Liver (tissue), 9 donors: ENCODE data around the gene GPRIN3. TPM values are rescaled to one million over a fixed set of nuclear protein-coding genes. Genes with fewer than 3 reads are reported as not detected.
A peak's percentile ranks its signal among the peaks of the same experiment; 100 is the strongest.

Experiments
- DNase-seq: peaks from one replicate; pipeline ENCODE4 v3.0.0-alpha.2; 2017; ENCODE audit warnings: low spot score
- H3K27ac ChIP-seq, 2 donors: one replicate each; pipeline ENCODE4 v1.7.0; 2013; ENCODE audit warnings: inconsistent platforms in 2 of 2, low read length in 2 of 2, control low read depth in 1 of 2, low read depth in 1 of 2, mild to moderate bottlenecking in 1 of 2
- H3K27me3 ChIP-seq, 4 donors: one replicate each; pipeline versions ENCODE4 v1.6.1 to v1.7.0; 2013; ENCODE audit warnings: low read length in 3 of 4, inconsistent platforms in 1 of 4, mild to moderate bottlenecking in 1 of 4, moderate library complexity in 1 of 4; ENCODE audit not compliant: control insufficient read depth in 4 of 4, insufficient read depth in 4 of 4
- H3K36me3 ChIP-seq, 4 donors: one replicate each; pipeline versions ENCODE4 v1.6.1 to v1.7.0; 2013; ENCODE audit warnings: low read length in 3 of 4, mild to moderate bottlenecking in 3 of 4, low read depth in 1 of 4, moderate library complexity in 1 of 4; ENCODE audit not compliant: control insufficient read depth in 4 of 4, insufficient read depth in 3 of 4
- H3K4me1 ChIP-seq, 4 donors: one replicate each; pipeline versions ENCODE4 v1.6.1 to v1.7.0; 2013; ENCODE audit warnings: low read length in 3 of 4, mild to moderate bottlenecking in 3 of 4, moderate library complexity in 1 of 4; ENCODE audit not compliant: control insufficient read depth in 4 of 4, insufficient read depth in 4 of 4
- H3K4me3 ChIP-seq, 3 donors: one replicate each; pipeline versions ENCODE4 v1.6.1 to v1.7.0; 2013; ENCODE audit warnings: low read length in 3 of 3, control low read depth in 1 of 3, low read depth in 1 of 3, mild to moderate bottlenecking in 1 of 3
- H3K9ac ChIP-seq, 2 donors: one replicate each; pipeline ENCODE4 v1.7.0; 2013; ENCODE audit warnings: low read length in 2 of 2, mild to moderate bottlenecking in 2 of 2, moderate library complexity in 2 of 2, control low read depth in 1 of 2, low read depth in 1 of 2
- H3K9me3 ChIP-seq, 4 donors: one replicate each; pipeline versions ENCODE4 v1.6.1 to v1.7.0; 2013; ENCODE audit warnings: low read length in 3 of 4; ENCODE audit not compliant: control insufficient read depth in 4 of 4
- EGR1 ChIP-seq, 2 donors: IDR thresholded peaks; 2 replicates each; pipeline ENCODE4 v1.6.1; 2016 to 2018; ENCODE audit warnings: antibody characterized with exemption in 2 of 2, low read depth in 2 of 2
- FOXA2 ChIP-seq: IDR thresholded peaks from 2 replicates; pipeline ENCODE4 v1.6.1; 2016; ENCODE audit warnings: antibody characterized with exemption
- GABPA ChIP-seq, 2 donors: IDR thresholded peaks in 1 of 2; conservative IDR thresholded peaks in 1 of 2; 2 replicates each; pipeline ENCODE4 v1.6.1; 2016; ENCODE audit warnings: antibody characterized with exemption in 2 of 2, mild to moderate bottlenecking in 1 of 2, moderate library complexity in 1 of 2
- HNF4G ChIP-seq: IDR thresholded peaks from 2 replicates; pipeline ENCODE4 v1.6.1; 2016; ENCODE audit warnings: antibody characterized with exemption
- JUND ChIP-seq, 2 donors: IDR thresholded peaks; 2 replicates each; pipeline ENCODE4 v1.6.1; 2016; ENCODE audit warnings: antibody characterized with exemption in 2 of 2
- NR2F2 ChIP-seq: IDR thresholded peaks from 2 replicates; pipeline ENCODE4 v1.6.1; 2016; ENCODE audit warnings: antibody characterized with exemption
- RAD21 ChIP-seq, 2 donors: IDR thresholded peaks; 2 replicates each; pipeline ENCODE4 v1.6.1; 2016; ENCODE audit warnings: antibody characterized with exemption in 2 of 2, mild to moderate bottlenecking in 2 of 2
- RXRA ChIP-seq, 2 donors: IDR thresholded peaks; 2 replicates each; pipeline ENCODE4 v1.6.1; 2017 to 2018; ENCODE audit warnings: antibody characterized with exemption in 2 of 2, mild to moderate bottlenecking in 1 of 2
- SP1 ChIP-seq: IDR thresholded peaks from 2 replicates; pipeline ENCODE4 v1.6.1; 2018; ENCODE audit warnings: antibody characterized with exemption, mild to moderate bottlenecking
- TAF1 ChIP-seq: conservative IDR thresholded peaks from 2 replicates; pipeline ENCODE4 v1.6.1; 2016; ENCODE audit warnings: antibody characterized with exemption, mild to moderate bottlenecking
- YY1 ChIP-seq: IDR thresholded peaks from 2 replicates; pipeline ENCODE4 v1.6.1; 2016; ENCODE audit warnings: antibody characterized with exemption, mild to moderate bottlenecking
- WGBS: extraction: QIAGEN DNeasy Blood & Tissue Kit; methylation state at CpG from one replicate; pipeline ENCODE4 v1.1.7; 2013; 5-methylcytosine and 5-hydroxymethylcytosine counted together
- polyA plus RNA-seq, 2 donors: library from polyadenylated mRNA; stranded (reverse) in 1 of 2; unstranded in 1 of 2; fragments of 200-250 nt in 1 of 2; fragments of >200 nt in 1 of 2; fragmentation: Nextera tagmentation in 1 of 2; extraction: Ambion mirVana in 1 of 2; gene quantifications; one replicate each; pipeline versions ENCODE4 v1.2.1 to v1.2.3, GENCODE V29; 2013 to 2015
- total RNA-seq, 2 donors: library from RNA; depleted of rRNA; stranded (reverse); fragments of >200 nt; gene quantifications; one replicate each; pipeline ENCODE4 v1.2.3, GENCODE V29; 2014
- TF ChIP-seq, protein P1 (sequence below): IDR thresholded peaks from 2 replicates; pipeline ENCODE4 v1.6.1; 2016; ENCODE audit warnings: antibody characterized with exemption
- TF ChIP-seq, protein P2 (sequence below): IDR thresholded peaks from 2 replicates; pipeline ENCODE4 v1.6.1; 2016; ENCODE audit warnings: antibody characterized with exemption
- TF ChIP-seq, protein P3 (sequence below): IDR thresholded peaks from 2 replicates; pipeline ENCODE4 v1.6.1; 2016; ENCODE audit warnings: antibody characterized with exemption
- TF ChIP-seq, protein P4 (sequence below): fragments of 150-350 bp; IDR thresholded peaks from 2 replicates; pipeline ENCODE4 v1.5.1; 2017; ENCODE audit warnings: improper control_type of control experiment, low read depth, low read length; ENCODE audit not compliant: missing input control
- TF ChIP-seq, protein P5 (sequence below): IDR thresholded peaks from 2 replicates; pipeline ENCODE4 v1.6.1; 2016; ENCODE audit warnings: antibody characterized with exemption, mild to moderate bottlenecking
- donor health status: healthy.
- donor health status: healthy.
- donor health status: healthy.
- donor health status: healthy.
- donor health status: healthy.

GPRIN3 gene
- total and polyA plus RNA-seq, 4 donors: 0.25 to 1.5 (median 0.95) TPM

DNA sequence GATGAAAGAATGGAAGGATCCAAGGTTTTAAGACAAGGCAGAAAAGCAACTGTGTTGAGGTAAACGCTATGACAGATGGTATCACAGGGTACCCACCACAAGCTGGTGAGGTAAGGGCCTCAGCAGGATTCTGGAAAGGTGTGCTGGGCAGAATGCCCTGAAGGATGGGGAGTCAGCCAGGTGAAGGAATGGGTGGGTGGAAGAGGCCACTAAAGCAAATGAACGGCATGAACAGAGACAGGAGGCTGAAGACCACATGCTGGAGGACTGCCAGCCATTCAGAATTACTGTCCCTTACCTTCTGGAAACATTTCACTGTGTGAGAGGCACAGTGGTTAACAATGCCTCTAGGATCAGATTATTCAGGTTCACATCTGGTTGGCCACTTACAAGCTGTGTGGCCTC is 23.6 kb downstream of the GPRIN3 start:
- no peaks in the 10 kb centered on the region for H3K36me3 ChIP-seq
- no peaks in the 10 kb centered on the region for H3K27me3 ChIP-seq
- peaks cover 0 to 1% (median 0%) of the 10 kb centered on the region in 4 donors for H3K4me1 ChIP-seq
- H3K9me3 ChIP-seq: no peaks in the 10 kb centered on the region
- no peak overlapping the region for H3K9ac ChIP-seq
- whole genome bisulfite sequencing: 89% methylated on average over 2 of the region's 2 CpGs
- no peak overlapping the region for H3K4me3 ChIP-seq
- no peak overlapping the region for H3K27ac ChIP-seq
- TF ChIP-seq, protein P1, sequence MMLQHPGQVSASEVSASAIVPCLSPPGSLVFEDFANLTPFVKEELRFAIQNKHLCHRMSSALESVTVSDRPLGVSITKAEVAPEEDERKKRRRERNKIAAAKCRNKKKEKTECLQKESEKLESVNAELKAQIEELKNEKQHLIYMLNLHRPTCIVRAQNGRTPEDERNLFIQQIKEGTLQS: no peak
- TF ChIP-seq RXRA (IDR thresholded peaks at IDR 0.05): no peak
- TF ChIP-seq GABPA (IDR thresholded peaks at IDR 0.05 in 1 of 2, conservative IDR thresholded peaks at IDR 0.05 in 1 of 2): no peak
- TF ChIP-seq NR2F2: no peak
- TF ChIP-seq, protein P2, sequence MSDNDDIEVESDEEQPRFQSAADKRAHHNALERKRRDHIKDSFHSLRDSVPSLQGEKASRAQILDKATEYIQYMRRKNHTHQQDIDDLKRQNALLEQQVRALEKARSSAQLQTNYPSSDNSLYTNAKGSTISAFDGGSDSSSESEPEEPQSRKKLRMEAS: no peak
- no peak for TF ChIP-seq JUND (IDR thresholded peaks at IDR 0.05)
- no peak for TF ChIP-seq FOXA2
- DNase-seq: no peak

DNA sequence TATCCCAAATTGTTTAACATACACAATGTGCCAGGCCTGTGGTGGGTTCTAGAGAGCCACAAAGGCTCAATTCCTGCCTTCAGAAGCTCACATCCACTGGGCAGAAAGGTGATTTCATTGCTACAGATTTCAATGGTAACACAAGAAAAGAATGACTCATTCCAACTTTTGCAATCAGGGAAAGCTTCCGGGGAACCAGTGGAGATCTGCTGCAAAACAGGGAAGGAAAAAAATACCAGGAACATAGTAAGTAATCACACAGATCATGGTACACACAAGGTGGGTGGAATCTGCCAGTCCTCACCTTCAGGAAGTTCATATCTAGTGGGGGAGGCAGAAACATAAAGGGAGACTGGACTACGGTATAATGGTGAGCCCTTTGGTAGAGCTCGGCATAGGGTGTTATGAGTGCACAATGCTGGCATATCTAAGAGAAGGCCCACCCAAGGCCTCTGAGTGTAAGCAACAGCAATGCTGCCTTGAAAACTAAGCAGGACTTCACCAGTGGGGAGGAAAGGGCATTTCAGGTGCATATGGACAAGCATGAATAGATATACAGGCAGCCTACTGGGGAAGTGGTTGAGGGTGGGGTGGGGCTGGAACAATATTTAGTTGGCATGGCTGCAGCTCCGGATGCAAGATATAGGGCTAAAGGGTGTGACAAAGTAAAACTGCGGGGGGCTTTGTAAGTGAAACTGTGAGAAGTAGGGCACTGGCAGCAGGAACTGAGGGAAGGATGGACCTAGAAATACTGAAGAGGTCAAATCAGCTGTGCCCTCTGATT is 24.2 kb downstream of the GPRIN3 start:
- WGBS: 85% methylated on average over 5 of the region's 5 CpGs
- no peak for DNase-seq
- H3K27ac ChIP-seq: no peak overlapping the region

More for the DNA sequence above, 24.2 kb downstream of the GPRIN3 start:
- no peaks in the 10 kb centered on the region for H3K9me3 ChIP-seq
- no peak overlapping the region for H3K9ac ChIP-seq
- H3K36me3 ChIP-seq: no peaks in the 10 kb centered on the region
- TF ChIP-seq FOXA2 (no peak), GABPA (IDR thresholded peaks at IDR 0.05 in 1 of 2, conservative IDR thresholded peaks at IDR 0.05 in 1 of 2) (no peak), RXRA (IDR thresholded peaks at IDR 0.05) (no peak), JUND (IDR thresholded peaks at IDR 0.05) (peak; percentile 63 to 75), HNF4G (no peak), SP1 (no peak), RAD21 (IDR thresholded peaks at IDR 0.05) (no peak), TAF1 (no peak), NR2F2 (no peak), EGR1 (IDR thresholded peaks at IDR 0.05; ENCODE audit: low read depth in 2 of 2) (no peak), YY1 (no peak)
- TF ChIP-seq, protein P3, sequence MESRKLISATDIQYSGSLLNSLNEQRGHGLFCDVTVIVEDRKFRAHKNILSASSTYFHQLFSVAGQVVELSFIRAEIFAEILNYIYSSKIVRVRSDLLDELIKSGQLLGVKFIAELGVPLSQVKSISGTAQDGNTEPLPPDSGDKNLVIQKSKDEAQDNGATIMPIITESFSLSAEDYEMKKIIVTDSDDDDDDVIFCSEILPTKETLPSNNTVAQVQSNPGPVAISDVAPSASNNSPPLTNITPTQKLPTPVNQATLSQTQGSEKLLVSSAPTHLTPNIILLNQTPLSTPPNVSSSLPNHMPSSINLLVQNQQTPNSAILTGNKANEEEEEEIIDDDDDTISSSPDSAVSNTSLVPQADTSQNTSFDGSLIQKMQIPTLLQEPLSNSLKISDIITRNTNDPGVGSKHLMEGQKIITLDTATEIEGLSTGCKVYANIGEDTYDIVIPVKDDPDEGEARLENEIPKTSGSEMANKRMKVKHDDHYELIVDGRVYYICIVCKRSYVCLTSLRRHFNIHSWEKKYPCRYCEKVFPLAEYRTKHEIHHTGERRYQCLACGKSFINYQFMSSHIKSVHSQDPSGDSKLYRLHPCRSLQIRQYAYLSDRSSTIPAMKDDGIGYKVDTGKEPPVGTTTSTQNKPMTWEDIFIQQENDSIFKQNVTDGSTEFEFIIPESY: no peak
- TF ChIP-seq, protein P1: peak; percentile 34
- TF ChIP-seq, protein P2: no peak
- TF ChIP-seq, protein P4, sequence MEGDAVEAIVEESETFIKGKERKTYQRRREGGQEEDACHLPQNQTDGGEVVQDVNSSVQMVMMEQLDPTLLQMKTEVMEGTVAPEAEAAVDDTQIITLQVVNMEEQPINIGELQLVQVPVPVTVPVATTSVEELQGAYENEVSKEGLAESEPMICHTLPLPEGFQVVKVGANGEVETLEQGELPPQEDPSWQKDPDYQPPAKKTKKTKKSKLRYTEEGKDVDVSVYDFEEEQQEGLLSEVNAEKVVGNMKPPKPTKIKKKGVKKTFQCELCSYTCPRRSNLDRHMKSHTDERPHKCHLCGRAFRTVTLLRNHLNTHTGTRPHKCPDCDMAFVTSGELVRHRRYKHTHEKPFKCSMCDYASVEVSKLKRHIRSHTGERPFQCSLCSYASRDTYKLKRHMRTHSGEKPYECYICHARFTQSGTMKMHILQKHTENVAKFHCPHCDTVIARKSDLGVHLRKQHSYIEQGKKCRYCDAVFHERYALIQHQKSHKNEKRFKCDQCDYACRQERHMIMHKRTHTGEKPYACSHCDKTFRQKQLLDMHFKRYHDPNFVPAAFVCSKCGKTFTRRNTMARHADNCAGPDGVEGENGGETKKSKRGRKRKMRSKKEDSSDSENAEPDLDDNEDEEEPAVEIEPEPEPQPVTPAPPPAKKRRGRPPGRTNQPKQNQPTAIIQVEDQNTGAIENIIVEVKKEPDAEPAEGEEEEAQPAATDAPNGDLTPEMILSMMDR: no peak
- TF ChIP-seq, protein P5, sequence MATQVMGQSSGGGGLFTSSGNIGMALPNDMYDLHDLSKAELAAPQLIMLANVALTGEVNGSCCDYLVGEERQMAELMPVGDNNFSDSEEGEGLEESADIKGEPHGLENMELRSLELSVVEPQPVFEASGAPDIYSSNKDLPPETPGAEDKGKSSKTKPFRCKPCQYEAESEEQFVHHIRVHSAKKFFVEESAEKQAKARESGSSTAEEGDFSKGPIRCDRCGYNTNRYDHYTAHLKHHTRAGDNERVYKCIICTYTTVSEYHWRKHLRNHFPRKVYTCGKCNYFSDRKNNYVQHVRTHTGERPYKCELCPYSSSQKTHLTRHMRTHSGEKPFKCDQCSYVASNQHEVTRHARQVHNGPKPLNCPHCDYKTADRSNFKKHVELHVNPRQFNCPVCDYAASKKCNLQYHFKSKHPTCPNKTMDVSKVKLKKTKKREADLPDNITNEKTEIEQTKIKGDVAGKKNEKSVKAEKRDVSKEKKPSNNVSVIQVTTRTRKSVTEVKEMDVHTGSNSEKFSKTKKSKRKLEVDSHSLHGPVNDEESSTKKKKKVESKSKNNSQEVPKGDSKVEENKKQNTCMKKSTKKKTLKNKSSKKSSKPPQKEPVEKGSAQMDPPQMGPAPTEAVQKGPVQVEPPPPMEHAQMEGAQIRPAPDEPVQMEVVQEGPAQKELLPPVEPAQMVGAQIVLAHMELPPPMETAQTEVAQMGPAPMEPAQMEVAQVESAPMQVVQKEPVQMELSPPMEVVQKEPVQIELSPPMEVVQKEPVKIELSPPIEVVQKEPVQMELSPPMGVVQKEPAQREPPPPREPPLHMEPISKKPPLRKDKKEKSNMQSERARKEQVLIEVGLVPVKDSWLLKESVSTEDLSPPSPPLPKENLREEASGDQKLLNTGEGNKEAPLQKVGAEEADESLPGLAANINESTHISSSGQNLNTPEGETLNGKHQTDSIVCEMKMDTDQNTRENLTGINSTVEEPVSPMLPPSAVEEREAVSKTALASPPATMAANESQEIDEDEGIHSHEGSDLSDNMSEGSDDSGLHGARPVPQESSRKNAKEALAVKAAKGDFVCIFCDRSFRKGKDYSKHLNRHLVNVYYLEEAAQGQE: no peak
- H3K4me3 ChIP-seq: no peak overlapping the region
- H3K4me1 ChIP-seq: no peaks in the 10 kb centered on the region
- no peaks in the 10 kb centered on the region for H3K27me3 ChIP-seq
